GM12864 (cell line): ENCODE measurements around the gene CBLC.

Experiments used
- DNase-seq: peaks from one replicate; pipeline ENCODE4 v3.0.0-alpha.2; 2011; ENCODE audit warnings: low read depth
- H3K4me3 ChIP-seq: 2 replicates; pipeline ENCODE4 v1.5.1; 2011; ENCODE audit warnings: mild to moderate bottlenecking, low read depth, low read length, control low read depth
- CTCF ChIP-seq: IDR thresholded peaks from 2 replicates; pipeline ENCODE4 v1.5.1; 2011; ENCODE audit warnings: low read depth, mild to moderate bottlenecking, moderate library complexity, low read length, control low read depth, inconsistent platforms; ENCODE audit errors: missing control alignments

The CBLC gene

GRCh38 chr19:44741258-44741731 lies 36.4 kb upstream of the CBLC start:
- no peak overlapping the region for H3K4me3 ChIP-seq
- DNase-seq, result no peak
- no peak for TF ChIP-seq CTCF

GRCh38 chr19:44741841-44742329 lies 35.8 kb upstream of the CBLC start:
- no peak overlapping the region for H3K4me3 ChIP-seq
- no peak for TF ChIP-seq CTCF
- DNase-seq, result no peak

GRCh38 chr19:44742330-44743061 lies 35.2 kb upstream of the CBLC start:
- H3K4me3 ChIP-seq, result no peak overlapping the region
- no peak for DNase-seq
- no peak for TF ChIP-seq CTCF

GRCh38 chr19:44744871-44745332 lies 32.8 kb upstream of the CBLC start:
- no peak overlapping the region for H3K4me3 ChIP-seq
- no peak for DNase-seq
- TF ChIP-seq CTCF, result no peak

GRCh38 chr19:44745341-44745831 lies 32.3 kb upstream of the CBLC start:
- no peak for DNase-seq
- TF ChIP-seq CTCF, result no peak
- no peak overlapping the region for H3K4me3 ChIP-seq

- no peak for TF ChIP-seq CTCF
- no peak for DNase-seq
- no peak overlapping the region for H3K4me3 ChIP-seq
Observed at GRCh38 chr19:44745887-44746600, 31.6 kb upstream of the CBLC start.
